ENCODE data around the gene MIP.
"Not testable (repeated sequence)": the region's sequence is repeated elsewhere in the genome, so short reads cannot be mapped to it uniquely, and the experiment has no call there.

MIP gene

DNA sequence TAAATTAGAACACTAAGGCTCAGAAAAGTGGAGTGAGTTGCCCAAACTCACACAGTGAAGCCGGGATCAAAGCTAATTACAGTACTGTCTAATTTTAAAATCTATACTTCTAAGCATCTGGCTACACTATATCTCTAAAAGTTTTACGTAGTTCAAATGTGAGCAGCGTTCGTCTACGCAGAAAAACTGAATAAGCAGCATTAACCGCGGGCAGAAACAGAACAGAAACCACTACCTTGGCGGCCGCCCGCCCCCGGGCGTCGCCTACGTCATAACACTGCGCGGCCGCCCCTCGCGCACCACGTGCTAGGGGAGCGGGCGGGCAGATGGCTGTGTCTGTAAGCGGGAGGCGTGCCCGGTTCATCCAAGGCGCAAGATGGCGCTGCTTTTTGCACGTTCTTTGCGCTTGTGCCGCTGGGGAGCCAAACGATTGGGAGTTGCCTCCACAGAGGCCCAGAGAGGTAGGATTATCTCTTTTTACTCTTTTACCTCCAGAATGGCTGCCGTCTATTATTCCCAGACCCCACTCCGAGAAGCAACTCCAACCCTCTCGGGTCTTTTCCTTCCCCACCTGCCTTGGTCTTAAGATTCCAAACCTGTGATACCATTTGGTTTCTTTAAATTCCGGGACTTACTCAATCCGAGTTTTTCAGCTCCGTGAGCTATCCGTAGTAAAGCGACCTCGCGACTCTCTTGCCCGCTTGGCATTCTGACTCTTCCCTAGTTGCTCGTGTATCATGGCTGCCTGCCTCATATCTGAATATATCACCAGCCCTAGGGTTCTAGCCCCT lies 14.0 kb upstream of the MIP start, which contains the start of gene SPRYD4:
Gene SPRYD4, plus strand, starts transcription at position 363 of the 791 bp plus-strand sequence. Its CDS starts 14 bp downstream, at position 377.
- peak; percentile 54 to 96 (median 88) for DNase-seq

DNA sequence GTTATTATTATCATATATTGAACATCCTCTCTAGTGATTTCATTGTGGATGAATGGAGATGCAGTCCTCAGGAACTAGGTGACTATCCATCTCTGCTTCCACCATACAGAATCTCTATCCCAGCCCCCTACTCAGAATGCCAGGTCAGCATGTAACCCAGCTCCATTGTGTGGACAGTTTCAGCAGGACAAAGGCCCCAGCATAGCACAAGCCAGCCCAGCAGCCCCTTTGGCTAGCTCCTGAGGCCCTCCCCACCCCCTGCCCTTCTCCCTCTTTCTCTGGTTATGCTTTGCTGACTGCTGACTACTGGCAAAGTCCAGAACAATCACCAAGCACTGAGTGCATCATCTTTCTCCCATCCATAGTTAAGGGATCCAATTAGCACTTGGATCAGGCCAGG lies 8.1 kb upstream of the MIP start:
- DNase-seq, result no peak

- DNase-seq, result no peak
These were observed 7.0 kb upstream of the MIP start for GRCh38 chr12:56461235-56462159.

GRCh38 chr12:56457817-56458216 lies 3.4 kb upstream of the MIP start:
- no peak for DNase-seq

- DNase-seq, result no peak
These were observed 3.3 kb downstream of the MIP start for GRCh38 chr12:56451147-56451546.

DNA sequence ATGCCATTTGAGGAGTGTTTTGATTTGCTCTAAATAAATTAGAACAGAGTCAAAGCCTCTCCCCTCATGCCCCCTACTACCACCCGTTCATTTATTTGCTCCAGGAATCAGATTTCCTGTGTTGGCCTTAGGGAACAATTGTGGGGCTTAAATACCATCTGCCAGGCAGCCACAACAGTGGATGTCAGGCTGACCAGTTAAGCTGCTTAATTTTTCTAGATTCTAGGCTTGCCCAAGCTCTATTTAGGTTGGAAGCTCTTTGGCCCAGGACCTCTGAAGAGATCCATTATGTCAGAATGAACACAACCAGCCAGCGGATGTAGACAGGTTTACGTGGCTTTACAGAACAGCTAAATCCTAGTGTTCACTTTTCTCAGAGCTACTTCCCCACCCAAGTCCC lies 4.2 kb downstream of the MIP start:
- DNase-seq, result no peak

GRCh38 chr12:56449622-56449984 lies 4.9 kb downstream of the MIP start:
- DNase-seq, result no peak

DNA sequence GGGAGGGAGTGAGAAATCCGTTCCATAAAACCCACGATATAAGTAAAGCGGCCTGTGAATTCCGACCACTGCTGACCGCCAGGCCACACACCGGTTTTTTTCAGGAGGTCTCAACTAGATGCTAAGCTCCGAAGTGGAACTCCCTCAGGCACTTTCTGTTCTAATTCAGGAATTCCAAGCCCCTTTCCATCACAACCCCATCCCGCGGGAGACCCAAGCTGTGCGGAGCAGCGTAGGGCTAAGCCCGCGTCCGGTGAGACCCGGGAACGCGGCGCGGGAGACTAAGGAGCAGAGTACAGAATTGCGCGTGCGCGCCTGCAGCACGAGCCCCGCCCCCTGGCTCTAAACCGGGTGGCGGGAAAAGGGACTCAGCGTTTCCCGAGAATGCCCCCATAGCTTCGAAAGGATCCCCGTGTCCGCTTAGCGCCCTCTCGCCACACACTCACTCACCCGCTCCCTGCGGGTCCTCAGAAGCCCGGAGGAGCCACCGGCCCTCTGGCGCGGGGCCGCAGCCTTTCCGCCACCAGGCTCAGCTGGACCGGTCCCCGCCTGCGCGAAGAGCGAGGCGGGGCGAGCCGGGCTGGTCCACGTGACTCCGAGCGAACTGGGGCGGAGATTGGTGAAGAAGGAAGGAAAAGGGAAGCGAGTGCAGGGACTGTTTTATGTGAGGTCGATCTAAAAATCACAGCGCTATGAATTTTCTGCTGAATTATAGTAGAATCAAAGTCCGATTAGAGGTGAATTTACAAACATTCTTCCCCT lies 5.4 kb downstream of the MIP start, which contains the start of gene TIMELESS:
Gene TIMELESS, minus strand, starts transcription at position 567 of the 762 bp plus-strand sequence. CDS start 15,256 bp downstream, outside the sequence.
- peak; percentile 55 to 98 (median 89) for DNase-seq

DNA sequence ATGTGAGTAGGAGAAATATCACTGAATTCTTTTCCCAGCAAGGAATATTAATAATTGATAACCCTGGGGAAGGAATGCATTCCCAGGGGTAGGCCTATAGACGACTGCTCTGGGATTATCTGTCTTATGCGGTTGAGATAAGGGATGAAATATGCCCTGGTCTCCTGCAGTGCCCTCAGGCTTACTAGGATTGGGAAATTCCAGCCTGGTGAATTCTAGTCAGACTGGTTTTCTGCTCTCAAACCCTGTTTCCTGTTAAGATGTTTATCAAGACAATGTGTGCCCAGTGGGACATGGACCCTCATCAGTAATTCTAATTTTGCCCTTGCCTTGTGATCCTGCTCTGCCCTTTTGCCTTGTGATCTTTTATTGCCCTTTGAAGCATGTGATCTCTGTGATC lies 11.2 kb downstream of the MIP start:
- not testable (repeated sequence) for DNase-seq

DNA sequence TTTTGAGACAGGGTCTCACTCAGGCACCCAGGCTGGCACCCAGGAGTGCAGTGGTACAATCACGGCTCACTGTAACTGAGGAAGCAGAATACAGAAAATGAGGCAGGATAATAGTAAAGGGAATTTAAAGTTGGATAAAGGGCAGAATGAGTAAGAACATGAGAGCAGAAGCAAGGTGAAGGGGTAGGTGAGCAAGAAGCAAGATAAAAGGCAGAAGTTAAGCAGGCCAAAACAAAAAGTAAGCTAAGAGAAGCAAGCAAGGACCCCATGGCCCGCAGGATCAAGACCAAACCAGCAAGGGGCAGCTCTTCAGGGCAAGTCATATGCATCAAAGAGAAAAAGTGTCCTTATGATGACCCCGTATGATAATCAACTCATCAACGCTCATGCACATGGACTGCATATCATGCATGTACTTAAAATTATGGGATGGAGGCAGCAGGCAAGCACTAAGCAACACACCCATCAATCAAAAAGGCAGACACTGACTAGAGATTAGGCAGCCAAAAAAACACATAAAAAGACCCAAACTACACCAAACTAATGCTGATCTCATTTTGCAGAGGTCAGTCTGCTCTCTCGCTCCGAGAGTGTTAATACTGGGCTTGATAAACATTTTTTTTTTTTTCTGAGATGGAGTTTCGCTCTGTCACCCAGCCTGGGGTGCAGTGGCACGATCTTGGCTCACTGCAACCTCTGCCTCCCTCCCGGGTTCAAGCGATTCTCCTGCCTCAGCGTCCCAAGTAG lies 16.9 kb downstream of the MIP start:
- DNase-seq, result no peak

DNA sequence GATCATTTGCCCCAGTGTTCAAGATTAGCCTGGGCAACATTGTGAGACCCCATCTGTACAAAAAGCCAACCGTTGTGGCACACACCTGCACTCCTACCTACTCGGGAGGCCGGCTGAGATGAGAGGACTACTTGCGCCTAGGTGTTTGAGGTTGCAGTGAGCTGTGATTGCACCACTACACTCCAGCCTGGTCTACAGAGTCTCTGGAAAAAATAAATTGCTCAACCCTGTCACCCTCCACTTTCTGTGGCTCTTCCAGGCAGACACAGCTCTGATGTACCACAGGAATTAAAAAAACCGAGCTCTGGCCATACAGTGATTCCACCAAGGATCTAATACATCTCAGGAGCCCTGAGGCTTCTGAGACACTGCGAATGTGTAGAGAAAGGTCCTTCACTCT lies 19.6 kb downstream of the MIP start:
- DNase-seq, result no peak

GRCh38 chr12:56431850-56432249 lies 22.6 kb downstream of the MIP start:
- DNase-seq, result no peak

DNA sequence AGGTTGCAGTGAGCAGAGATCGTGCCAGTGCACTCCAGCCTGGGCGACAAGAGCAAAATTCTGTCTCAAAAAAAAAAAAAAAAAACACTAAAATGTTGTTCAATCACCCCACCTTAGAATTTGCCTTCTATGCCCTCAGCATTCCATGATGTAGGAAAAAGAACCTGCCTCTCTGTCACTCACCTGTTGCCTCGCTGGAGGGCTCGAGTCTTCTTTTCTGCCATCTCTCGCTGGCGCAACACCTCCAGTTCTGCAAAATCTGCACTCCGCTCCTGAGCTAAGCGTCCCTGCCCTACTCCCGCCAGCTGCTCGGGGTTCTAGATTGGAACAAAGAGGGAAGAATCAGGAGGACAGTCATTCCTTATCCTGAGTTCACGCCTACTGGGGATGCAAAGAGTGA lies 23.2 kb downstream of the MIP start:
- no peak for DNase-seq

GRCh38 chr12:56425940-56426438 lies 28.5 kb downstream of the MIP start:
- no peak for DNase-seq

DNA sequence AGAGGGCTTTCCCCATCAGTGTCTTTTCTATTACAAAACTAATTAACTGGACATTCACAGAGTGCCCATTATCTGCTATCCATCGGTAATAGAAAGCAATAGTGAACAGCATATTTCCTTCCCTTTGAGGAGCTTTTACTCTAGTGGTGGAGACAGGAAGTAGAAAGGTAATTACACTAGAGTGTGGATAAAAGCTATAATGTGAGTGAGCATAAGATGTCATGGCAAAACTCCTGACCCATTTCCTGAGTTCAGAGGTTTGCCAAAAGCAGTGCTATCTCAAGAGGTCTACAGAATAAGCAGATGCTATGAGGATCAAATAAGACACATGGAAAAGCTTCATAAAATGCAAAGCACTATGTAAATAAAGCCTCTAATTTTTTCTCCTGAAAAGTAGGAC lies 29.3 kb downstream of the MIP start:
- DNase-seq, result no peak

- DNase-seq, result no peak
These were observed 34.0 kb downstream of the MIP start for GRCh38 chr12:56420411-56420810.

DNA sequence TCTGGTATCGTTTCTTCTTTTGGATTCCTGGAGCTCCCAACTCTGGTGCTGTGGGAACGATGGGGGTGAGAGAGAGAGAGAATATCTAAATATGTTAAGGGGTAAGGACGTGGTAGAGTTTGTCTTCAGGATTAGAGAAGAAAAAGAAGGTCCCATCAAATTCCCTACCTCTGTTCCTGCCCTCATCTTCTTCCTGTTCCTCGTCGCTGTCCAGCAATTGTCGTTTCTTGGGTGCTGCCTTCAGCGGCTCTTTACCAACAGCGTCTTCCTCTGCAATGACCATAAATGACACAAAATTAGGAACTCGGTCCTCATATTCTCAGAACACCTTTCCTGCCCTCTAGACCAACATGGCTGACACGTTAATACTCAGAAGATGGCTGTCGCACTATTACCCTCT lies 36.7 kb downstream of the MIP start:
- DNase-seq, result no peak

DNA sequence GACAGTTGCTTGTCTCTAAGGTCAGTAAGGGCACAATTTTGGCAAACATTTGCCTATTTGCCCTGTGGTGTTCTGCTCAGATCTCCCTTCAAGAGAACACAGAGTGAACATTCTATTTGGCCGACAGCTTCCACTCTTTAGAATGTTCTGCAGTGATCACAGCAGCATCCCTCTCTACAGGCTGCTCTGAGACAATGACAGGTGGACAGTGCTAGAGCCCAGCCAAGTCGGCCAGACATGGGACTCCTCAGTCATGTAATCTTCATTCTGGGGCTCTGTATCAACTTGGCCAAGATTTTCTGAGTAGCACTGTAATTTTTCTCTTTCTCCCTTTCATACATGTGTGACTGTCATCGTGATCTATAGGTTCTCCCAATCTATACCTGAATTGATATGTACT lies 40.1 kb downstream of the MIP start:
- DNase-seq, result no peak

- DNase-seq, result no peak
These were observed 41.1 kb downstream of the MIP start for GRCh38 chr12:56413392-56413791.

- DNase-seq, result no peak
These were observed 42.4 kb downstream of the MIP start for GRCh38 chr12:56411781-56412639.
